ENCODE data around the gene PANK1. TPM values are rescaled to one million over a fixed set of nuclear protein-coding genes. Genes with fewer than 3 reads are reported as not detected.

PANK1 gene
- total RNA-seq, 1 donor from 2014 or later: 7.9 TPM

DNA sequence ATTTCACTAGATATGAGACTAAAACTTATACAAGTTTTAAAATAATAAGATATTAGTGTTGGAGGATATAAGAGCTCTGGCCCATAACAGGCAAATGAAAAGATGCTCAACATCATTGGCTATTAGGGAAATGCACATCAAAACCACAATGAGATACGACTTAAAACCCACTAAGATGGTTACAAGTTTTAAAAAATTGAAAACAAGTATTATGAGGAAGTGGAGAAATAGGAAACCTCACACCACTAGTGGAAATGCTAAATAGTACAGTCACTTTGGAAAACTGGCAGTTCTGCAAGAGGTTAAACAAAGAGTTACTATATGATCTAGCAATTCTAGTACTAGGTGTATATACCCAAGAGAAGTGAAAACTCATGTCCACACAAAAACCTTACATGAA lies 17.2 kb downstream of the PANK1 start:
- Mint-ChIP-seq H3K27ac (ENCODE audit: unreplicated experiment) (no peak overlapping the region), H3K4me3 (ENCODE audit: unreplicated experiment) (no peak overlapping the region), H3K4me1 (ENCODE audit: low read depth, unreplicated experiment) (peaks cover 18% of the 10 kb centered on the region), H3K36me3 (ENCODE audit: low read depth, unreplicated experiment) (no peaks in the 10 kb centered on the region), H3K9me3 (ENCODE audit: unreplicated experiment) (peaks cover 2% of the 10 kb centered on the region), H3K27me3 (ENCODE audit: low read depth, unreplicated experiment) (no peaks in the 10 kb centered on the region)
- H3K4me2 ChIP-seq (ENCODE audit: low read length): no peak overlapping the region
- H4K20me1 ChIP-seq (ENCODE audit: insufficient read depth, low read length): peaks cover 9% of the 10 kb centered on the region
- H3K9ac ChIP-seq (ENCODE audit: low read length): no peak overlapping the region
- H3K4me1 ChIP-seq (ENCODE audit: insufficient read depth, low read length): peaks cover 13% of the 10 kb centered on the region
- no peak for DNase-seq (ENCODE audit: low read depth)
- no peak for TF ChIP-seq CTCF (IDR thresholded peaks at IDR 0.05; ENCODE audit: insufficient read depth, low read depth, low read length)
- no peak for TF ChIP-seq EZH2 (IDR thresholded peaks at IDR 0.05; ENCODE audit: insufficient read depth, low read length)
- H2AFZ ChIP-seq (ENCODE audit: low read depth, low read length): no peak overlapping the region
- H3K27ac ChIP-seq (ENCODE audit: low read depth, low read length): no peak overlapping the region
- H3K79me2 ChIP-seq (ENCODE audit: insufficient read depth, low read length): peaks cover 14% of the 10 kb centered on the region
- H3K36me3 ChIP-seq (ENCODE audit: insufficient read depth, low read length): no peaks in the 10 kb centered on the region
- H3K4me3 ChIP-seq (ENCODE audit: insufficient read depth, low read depth, low read length): no peak overlapping the region
- no peaks in the 10 kb centered on the region for H3K9me3 ChIP-seq (ENCODE audit: insufficient read depth, low read depth, low read length)
- no peaks in the 10 kb centered on the region for H3K27me3 ChIP-seq (ENCODE audit: insufficient read depth, low read length)
- no peak for FAIRE-seq

DNA sequence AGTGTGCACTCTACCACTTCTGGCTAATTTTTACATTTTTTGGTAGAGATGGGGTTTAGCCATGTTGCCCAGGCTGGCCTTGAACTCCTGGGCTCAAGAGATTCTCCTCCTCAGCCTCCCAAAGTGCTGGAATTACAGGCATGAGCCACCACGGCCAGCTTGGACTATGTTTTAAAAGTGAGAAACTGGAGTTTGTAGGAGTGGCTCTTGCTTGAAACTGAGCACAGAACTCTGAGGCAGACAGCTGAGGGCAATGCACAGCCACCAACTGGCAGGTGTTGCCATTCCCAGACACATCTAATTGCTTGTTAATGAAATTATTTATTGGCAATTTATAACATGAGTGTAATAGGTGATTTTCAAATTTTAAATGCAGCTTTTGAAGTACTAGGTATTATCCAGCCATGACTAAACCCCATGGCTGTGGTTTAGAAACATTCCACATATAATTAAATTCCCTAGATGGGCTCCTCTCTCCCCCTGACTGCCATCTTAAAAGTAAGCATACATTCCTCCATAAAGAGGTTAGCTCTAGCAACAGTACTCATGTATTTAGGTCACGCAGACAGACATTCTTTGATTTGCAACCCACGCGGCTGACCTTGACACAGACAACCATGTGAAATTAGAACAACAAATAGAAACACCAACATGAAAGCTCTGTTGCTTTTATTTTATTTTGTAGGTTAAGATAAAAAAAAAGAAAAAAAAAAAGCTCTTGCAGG lies 19.8 kb downstream of the PANK1 start:
- peaks cover 9% of the 10 kb centered on the region for H4K20me1 ChIP-seq (ENCODE audit: insufficient read depth, low read length)
- peaks cover 14% of the 10 kb centered on the region for H3K79me2 ChIP-seq (ENCODE audit: insufficient read depth, low read length)
- FAIRE-seq (no peak), DNase-seq (ENCODE audit: low read depth) (peak; percentile 75)
- H2AFZ ChIP-seq (ENCODE audit: low read depth, low read length): no peak overlapping the region
- H3K4me3 ChIP-seq (ENCODE audit: insufficient read depth, low read depth, low read length): no peak overlapping the region
- peaks cover 5% of the 10 kb centered on the region for H3K36me3 Mint-ChIP-seq (ENCODE audit: low read depth, unreplicated experiment)
- no peak overlapping the region for H3K4me3 Mint-ChIP-seq (ENCODE audit: unreplicated experiment)
- H3K9ac ChIP-seq (ENCODE audit: low read length): peak overlapping the region; percentile 31
- peak overlapping the region; percentile 37 for H3K27ac ChIP-seq (ENCODE audit: low read depth, low read length)
- H3K4me1 ChIP-seq (ENCODE audit: insufficient read depth, low read length): peaks cover 13% of the 10 kb centered on the region
- no peaks in the 10 kb centered on the region for H3K27me3 Mint-ChIP-seq (ENCODE audit: low read depth, unreplicated experiment)
- peak overlapping the region; percentile 93 for H3K27ac Mint-ChIP-seq (ENCODE audit: unreplicated experiment)
- H3K9me3 ChIP-seq (ENCODE audit: insufficient read depth, low read depth, low read length): no peaks in the 10 kb centered on the region
- peak overlapping the region; percentile 47 for H3K4me2 ChIP-seq (ENCODE audit: low read length)
- no peaks in the 10 kb centered on the region for H3K36me3 ChIP-seq (ENCODE audit: insufficient read depth, low read length)
- no peak for TF ChIP-seq EZH2 (IDR thresholded peaks at IDR 0.05; ENCODE audit: insufficient read depth, low read length)
- no peak for TF ChIP-seq CTCF (IDR thresholded peaks at IDR 0.05; ENCODE audit: insufficient read depth, low read depth, low read length)
- peaks cover 10% of the 10 kb centered on the region for H3K9me3 Mint-ChIP-seq (ENCODE audit: unreplicated experiment)
- H3K27me3 ChIP-seq (ENCODE audit: insufficient read depth, low read length): no peaks in the 10 kb centered on the region
- peaks cover 15% of the 10 kb centered on the region for H3K4me1 Mint-ChIP-seq (ENCODE audit: low read depth, unreplicated experiment)

DNA sequence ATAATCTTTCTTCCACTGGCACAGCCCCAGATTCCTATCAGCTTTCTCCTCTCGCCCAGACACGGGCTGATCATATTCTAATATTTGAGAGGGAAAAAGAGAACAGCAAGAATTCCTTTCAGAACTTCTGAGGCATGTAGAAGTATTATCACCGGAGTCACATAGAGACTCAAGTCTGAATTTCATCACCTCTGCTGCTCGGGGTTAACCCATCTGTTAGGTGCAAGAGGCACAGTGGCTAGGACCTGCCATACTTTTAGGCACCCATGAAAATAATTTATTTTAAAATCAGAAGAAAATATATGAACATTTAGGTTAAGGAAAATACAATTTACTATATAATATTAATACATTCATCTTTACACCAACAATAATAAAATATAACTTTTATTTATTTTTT lies 21.0 kb downstream of the PANK1 start:
- H3K36me3 ChIP-seq (ENCODE audit: insufficient read depth, low read length): no peaks in the 10 kb centered on the region
- peaks cover 9% of the 10 kb centered on the region for H4K20me1 ChIP-seq (ENCODE audit: insufficient read depth, low read length)
- peaks cover 5% of the 10 kb centered on the region for H3K36me3 Mint-ChIP-seq (ENCODE audit: low read depth, unreplicated experiment)
- no peak for TF ChIP-seq EZH2 (IDR thresholded peaks at IDR 0.05; ENCODE audit: insufficient read depth, low read length)
- H3K79me2 ChIP-seq (ENCODE audit: insufficient read depth, low read length): peaks cover 14% of the 10 kb centered on the region
- H3K27me3 ChIP-seq (ENCODE audit: insufficient read depth, low read length): no peaks in the 10 kb centered on the region
- H3K9me3 ChIP-seq (ENCODE audit: insufficient read depth, low read depth, low read length): no peaks in the 10 kb centered on the region
- H3K4me3 ChIP-seq (ENCODE audit: insufficient read depth, low read depth, low read length): no peak overlapping the region
- no peak overlapping the region for H3K27ac ChIP-seq (ENCODE audit: low read depth, low read length)
- no peak overlapping the region for H3K4me2 ChIP-seq (ENCODE audit: low read length)
- peaks cover 13% of the 10 kb centered on the region for H3K4me1 ChIP-seq (ENCODE audit: insufficient read depth, low read length)
- peaks cover 15% of the 10 kb centered on the region for H3K4me1 Mint-ChIP-seq (ENCODE audit: low read depth, unreplicated experiment)
- H3K27ac Mint-ChIP-seq (ENCODE audit: unreplicated experiment): no peak overlapping the region
- no peak overlapping the region for H2AFZ ChIP-seq (ENCODE audit: low read depth, low read length)
- FAIRE-seq (no peak), DNase-seq (ENCODE audit: low read depth) (no peak)
- H3K9ac ChIP-seq (ENCODE audit: low read length): no peak overlapping the region
- no peak overlapping the region for H3K4me3 Mint-ChIP-seq (ENCODE audit: unreplicated experiment)
- peaks cover 10% of the 10 kb centered on the region for H3K9me3 Mint-ChIP-seq (ENCODE audit: unreplicated experiment)
- H3K27me3 Mint-ChIP-seq (ENCODE audit: low read depth, unreplicated experiment): no peaks in the 10 kb centered on the region
